Activated CD4-positive, alpha-beta T cell treated with anti-CD3 and anti-CD28 coated beads, Interleukin-2, amount 50 U/mL, for 4 hours (primary cell): Measurements from ENCODE around the gene ZNRF3.
"Not testable (repeated sequence)": the region's sequence is repeated elsewhere in the genome, so short reads cannot be mapped to it uniquely, and the experiment has no call there.

ENCODE experiments used
- DNase-seq, 2 experiments: peaks; one replicate each; pipeline ENCODE4 v3.0.0-alpha.2; 2020

ZNRF3 gene

GRCh38 chr22:28934026-28934425, 50.7 kb downstream of the ZNRF3 start:
- no peak for DNase-seq

GRCh38 chr22:28935140-28935539, 51.8 kb downstream of the ZNRF3 start:
- no peak for DNase-seq

- DNase-seq = no peak
These were observed 52.3 kb downstream of the ZNRF3 start for GRCh38 chr22:28935713-28936112.

- DNase-seq = no peak
These were observed 52.8 kb downstream of the ZNRF3 start for GRCh38 chr22:28936200-28936599.

GRCh38 chr22:28937206-28938025, 54.0 kb downstream of the ZNRF3 start:
- DNase-seq = no peak

- DNase-seq = no peak
These were observed 55.0 kb downstream of the ZNRF3 start for GRCh38 chr22:28938286-28938833.

GRCh38 chr22:28939394-28939793, 56.0 kb downstream of the ZNRF3 start:
- DNase-seq = no peak

GRCh38 chr22:28939932-28940331, 56.6 kb downstream of the ZNRF3 start:
- no peak for DNase-seq

- DNase-seq = no peak
These were observed 57.1 kb downstream of the ZNRF3 start for GRCh38 chr22:28940441-28940840.

- no peak for DNase-seq
These were observed 59.0 kb downstream of the ZNRF3 start for GRCh38 chr22:28942333-28942732.

- no peak for DNase-seq
These were observed 59.6 kb downstream of the ZNRF3 start for GRCh38 chr22:28942801-28943500.

- DNase-seq = no peak
These were observed 60.1 kb downstream of the ZNRF3 start for GRCh38 chr22:28943501-28943879.

GRCh38 chr22:28947125-28947524, 63.8 kb downstream of the ZNRF3 start:
- no peak for DNase-seq

GRCh38 chr22:28948424-28948823, 65.1 kb downstream of the ZNRF3 start:
- DNase-seq = no peak

GRCh38 chr22:28948860-28949551, 65.6 kb downstream of the ZNRF3 start:
- DNase-seq = not testable (repeated sequence)

- no peak for DNase-seq
These were observed 66.4 kb downstream of the ZNRF3 start for GRCh38 chr22:28949788-28950187.

- no peak for DNase-seq
These were observed 67.4 kb downstream of the ZNRF3 start for GRCh38 chr22:28950617-28951411.

- no peak for DNase-seq
These were observed 68.2 kb downstream of the ZNRF3 start for GRCh38 chr22:28951530-28951929.

GRCh38 chr22:28951969-28952521, 68.7 kb downstream of the ZNRF3 start:
- no peak for DNase-seq

GRCh38 chr22:28952857-28953256, 69.5 kb downstream of the ZNRF3 start:
- no peak for DNase-seq

GRCh38 chr22:28953403-28953802, 70.0 kb downstream of the ZNRF3 start:
- DNase-seq = no peak
